HepG2 (cell line): ENCODE measurements around the gene OSBPL2. TPM values are rescaled to one million over a fixed set of nuclear protein-coding genes. Genes with fewer than 3 reads are reported as not detected.

Experiments
- AHR ChIP-seq: IDR thresholded peaks from 2 replicates; pipeline ENCODE4 v1.6.1; 2018; ENCODE audit warnings: missing genetic modification reagents, missing compliant biosample characterization
- CBFB ChIP-seq: sonication (generic); formaldehyde crosslinking; IDR thresholded peaks from 2 replicates; pipeline ENCODE4 v1.4.0; 2020; ENCODE audit warnings: missing genetic modification reagents
- CREB1 ChIP-seq, 2 experiments: fragments of 450-650 bp in 1 of 2; IDR thresholded peaks; 2 replicates each; pipeline ENCODE4 v1.6.1; 2016 to 2017; ENCODE audit warnings: control low read depth in 1 of 2, mild to moderate bottlenecking in 1 of 2, missing compliant biosample characterization in 1 of 2, missing genetic modification characterization in 1 of 2
- EEA1 ChIP-seq: sonication (generic); formaldehyde crosslinking; IDR thresholded peaks from 2 replicates; pipeline ENCODE4 v1.5.1; 2020; ENCODE audit warnings: mild to moderate bottlenecking, missing genetic modification reagents, borderline replicate concordance
- FOXC1 ChIP-seq: sonication (generic); formaldehyde crosslinking; IDR thresholded peaks from 2 replicates; pipeline ENCODE4 v1.8.0; 2022; ENCODE audit warnings: mild to moderate bottlenecking, missing genetic modification reagents, borderline replicate concordance
- HNRNPL ChIP-seq: fragments of 200-400 bp; formaldehyde crosslinking; IDR thresholded peaks from 2 replicates; pipeline ENCODE4 v1.6.1; 2017; ENCODE audit warnings: mild to moderate bottlenecking, low read depth, low read length
- IRF2 ChIP-seq: IDR thresholded peaks from 2 replicates; pipeline ENCODE4 v1.6.1; 2018; ENCODE audit warnings: missing genetic modification reagents, missing compliant biosample characterization
- JUND ChIP-seq: sonication (generic); formaldehyde crosslinking; IDR thresholded peaks from 2 replicates; pipeline ENCODE4 v1.8.0; 2022; ENCODE audit warnings: mild to moderate bottlenecking, missing genetic modification reagents
- MBNL3 ChIP-seq: fragments of 250-450 bp; sonication (Bioruptor Pico); conservative IDR thresholded peaks from 2 replicates; pipeline ENCODE4 v1.8.0; 2022; ENCODE audit warnings: mild to moderate bottlenecking, inconsistent platforms
- NCOA1 ChIP-seq: sonication (generic); formaldehyde crosslinking; IDR thresholded peaks from 2 replicates; pipeline ENCODE4 v1.9.0; 2021; ENCODE audit warnings: missing genetic modification reagents
- PRPF4 ChIP-seq: fragments of 200-400 bp; formaldehyde crosslinking; IDR thresholded peaks from 2 replicates; pipeline ENCODE4 v1.6.1; 2016; ENCODE audit warnings: low read length, low read depth; ENCODE audit not compliant: poor library complexity, severe bottlenecking
- REL ChIP-seq: sonication (generic); formaldehyde crosslinking; conservative IDR thresholded peaks from 2 replicates; pipeline ENCODE4 v1.8.0; 2022; ENCODE audit warnings: mild to moderate bottlenecking, missing genetic modification reagents, moderate library complexity
- ZFP62 ChIP-seq: sonication (generic); formaldehyde crosslinking; IDR thresholded peaks from 2 replicates; pipeline ENCODE4 v1.4.0; 2020; ENCODE audit warnings: missing genetic modification reagents
- ZNF20 ChIP-seq: sonication (generic); formaldehyde crosslinking; IDR thresholded peaks from 2 replicates; pipeline ENCODE4 v1.4.0; 2020; ENCODE audit warnings: mild to moderate bottlenecking, moderate library complexity, missing genetic modification reagents
- ZNF235 ChIP-seq: sonication (generic); formaldehyde crosslinking; IDR thresholded peaks from 2 replicates; pipeline ENCODE4 v1.8.1; 2023; ENCODE audit warnings: mild to moderate bottlenecking, missing genetic modification reagents, borderline replicate concordance
- ZNF329 ChIP-seq: sonication (generic); formaldehyde crosslinking; IDR thresholded peaks from 2 replicates; pipeline ENCODE4 v1.9.0; 2021; ENCODE audit warnings: low read depth, mild to moderate bottlenecking, missing genetic modification reagents
- ZNF614 ChIP-seq: IDR thresholded peaks from 2 replicates; pipeline ENCODE4 v1.6.1; 2018; ENCODE audit warnings: missing biosample characterization, missing genetic modification reagents, inconsistent platforms, borderline replicate concordance
- ZNF619 ChIP-seq: sonication (generic); formaldehyde crosslinking; IDR thresholded peaks from 2 replicates; pipeline ENCODE4 v1.4.0; 2020; ENCODE audit warnings: mild to moderate bottlenecking, missing genetic modification reagents
- polyA plus RNA-seq, 8 experiments: library from polyadenylated mRNA; depleted of rRNA in 3 of 8; stranded (reverse) in 7 of 8; unstranded in 1 of 8; fragments of >200 nt; fragmentation: Illumina TruSeq in 4 of 8; extraction: Trizol in 4 of 8; gene quantifications; 2 replicates each; pipeline versions ENCODE4 v1.2.1 to v1.2.3, GENCODE V29; 2011 to 2016; ENCODE audit warnings: low read depth in 4 of 8, missing spikeins in 1 of 8, mixed read lengths in 1 of 8; ENCODE audit not compliant: insufficient read depth in 1 of 8
- total RNA-seq, 5 experiments: library from RNA; depleted of rRNA; stranded (reverse); fragments of >200 nt; fragmentation: Illumina TruSeq; extraction: Trizol; gene quantifications; 2 replicates each; pipeline ENCODE4 v1.2.3, GENCODE V29; 2016; ENCODE audit warnings: low read depth in 1 of 5
- TF ChIP-seq, protein P1 (sequence below): sonication (generic); formaldehyde crosslinking; IDR thresholded peaks from 2 replicates; pipeline ENCODE4 v1.5.1; 2020; ENCODE audit warnings: missing genetic modification reagents, mild to moderate bottlenecking, borderline replicate concordance
- TF ChIP-seq, protein P2 (sequence below): sonication (generic); formaldehyde crosslinking; IDR thresholded peaks from 2 replicates; pipeline ENCODE4 v1.5.1; 2020; ENCODE audit warnings: mild to moderate bottlenecking, missing genetic modification reagents, borderline replicate concordance
- TF ChIP-seq, protein P3 (sequence below): sonication (generic); formaldehyde crosslinking; conservative IDR thresholded peaks from 2 replicates; pipeline ENCODE4 v1.8.1; 2023; ENCODE audit warnings: missing genetic modification reagents
- TF ChIP-seq, protein P4 (sequence below): sonication (generic); formaldehyde crosslinking; IDR thresholded peaks from 2 replicates; pipeline ENCODE4 v1.4.0; 2020; ENCODE audit warnings: missing genetic modification reagents

The OSBPL2 gene
- total and polyA plus RNA-seq, 2 of the 13 experiments (the other 11 are each of a cell fraction or from before 2014, with no cell fraction given) = 18.5 to 37.4 TPM

DNA sequence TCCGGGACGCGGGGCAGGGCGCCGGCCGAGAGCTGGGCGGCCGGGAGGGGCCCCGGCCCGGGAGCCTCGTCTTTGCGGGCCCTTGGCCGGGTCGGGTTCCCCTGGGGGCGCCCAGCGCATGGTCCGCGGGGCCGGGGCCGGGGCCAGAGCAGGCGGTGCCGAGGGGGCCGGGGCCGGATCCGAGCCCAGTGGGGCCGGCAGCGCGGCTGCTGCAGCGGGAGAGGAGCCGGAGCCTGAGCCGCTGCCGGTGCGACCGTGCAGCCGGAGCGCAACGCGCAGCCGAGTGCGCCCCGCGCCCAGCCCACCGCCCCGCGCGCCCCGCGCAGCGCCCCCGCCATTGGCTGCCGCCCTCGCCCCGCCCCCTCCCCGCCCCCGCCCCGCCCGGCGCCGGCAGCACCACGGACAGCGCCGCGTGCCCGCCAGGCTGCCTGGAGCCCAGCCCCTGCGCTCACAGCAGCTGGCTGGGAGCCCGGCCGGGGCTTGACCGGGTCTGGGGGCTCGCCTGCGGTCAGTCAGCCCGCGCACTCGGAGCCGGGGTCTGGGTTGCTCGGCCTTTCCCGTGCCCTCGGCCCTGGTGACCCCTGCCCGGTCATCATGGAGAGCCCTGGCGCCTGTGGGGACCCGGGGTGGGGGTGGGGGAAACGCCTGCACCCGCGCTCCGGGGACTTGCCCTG lies 18.2 kb upstream of the OSBPL2 start, which contains the start of gene HRH3 (continued):
- TF ChIP-seq, protein P1, sequence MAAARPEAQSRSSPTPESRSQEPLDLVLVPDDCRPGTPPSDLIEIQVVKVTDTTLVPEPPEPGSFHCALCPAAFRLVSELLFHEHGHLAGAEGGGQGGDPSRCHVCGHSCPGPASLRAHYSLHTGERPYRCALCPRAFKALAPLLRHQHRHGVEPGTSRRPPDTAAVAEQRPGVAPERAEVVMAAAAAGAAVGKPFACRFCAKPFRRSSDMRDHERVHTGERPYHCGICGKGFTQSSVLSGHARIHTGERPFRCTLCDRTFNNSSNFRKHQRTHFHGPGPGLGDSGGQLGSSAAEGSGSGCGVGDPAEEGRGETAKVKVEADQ = peak; percentile 86; the same call in 1 of the 2 replicates
- TF ChIP-seq, protein P2, sequence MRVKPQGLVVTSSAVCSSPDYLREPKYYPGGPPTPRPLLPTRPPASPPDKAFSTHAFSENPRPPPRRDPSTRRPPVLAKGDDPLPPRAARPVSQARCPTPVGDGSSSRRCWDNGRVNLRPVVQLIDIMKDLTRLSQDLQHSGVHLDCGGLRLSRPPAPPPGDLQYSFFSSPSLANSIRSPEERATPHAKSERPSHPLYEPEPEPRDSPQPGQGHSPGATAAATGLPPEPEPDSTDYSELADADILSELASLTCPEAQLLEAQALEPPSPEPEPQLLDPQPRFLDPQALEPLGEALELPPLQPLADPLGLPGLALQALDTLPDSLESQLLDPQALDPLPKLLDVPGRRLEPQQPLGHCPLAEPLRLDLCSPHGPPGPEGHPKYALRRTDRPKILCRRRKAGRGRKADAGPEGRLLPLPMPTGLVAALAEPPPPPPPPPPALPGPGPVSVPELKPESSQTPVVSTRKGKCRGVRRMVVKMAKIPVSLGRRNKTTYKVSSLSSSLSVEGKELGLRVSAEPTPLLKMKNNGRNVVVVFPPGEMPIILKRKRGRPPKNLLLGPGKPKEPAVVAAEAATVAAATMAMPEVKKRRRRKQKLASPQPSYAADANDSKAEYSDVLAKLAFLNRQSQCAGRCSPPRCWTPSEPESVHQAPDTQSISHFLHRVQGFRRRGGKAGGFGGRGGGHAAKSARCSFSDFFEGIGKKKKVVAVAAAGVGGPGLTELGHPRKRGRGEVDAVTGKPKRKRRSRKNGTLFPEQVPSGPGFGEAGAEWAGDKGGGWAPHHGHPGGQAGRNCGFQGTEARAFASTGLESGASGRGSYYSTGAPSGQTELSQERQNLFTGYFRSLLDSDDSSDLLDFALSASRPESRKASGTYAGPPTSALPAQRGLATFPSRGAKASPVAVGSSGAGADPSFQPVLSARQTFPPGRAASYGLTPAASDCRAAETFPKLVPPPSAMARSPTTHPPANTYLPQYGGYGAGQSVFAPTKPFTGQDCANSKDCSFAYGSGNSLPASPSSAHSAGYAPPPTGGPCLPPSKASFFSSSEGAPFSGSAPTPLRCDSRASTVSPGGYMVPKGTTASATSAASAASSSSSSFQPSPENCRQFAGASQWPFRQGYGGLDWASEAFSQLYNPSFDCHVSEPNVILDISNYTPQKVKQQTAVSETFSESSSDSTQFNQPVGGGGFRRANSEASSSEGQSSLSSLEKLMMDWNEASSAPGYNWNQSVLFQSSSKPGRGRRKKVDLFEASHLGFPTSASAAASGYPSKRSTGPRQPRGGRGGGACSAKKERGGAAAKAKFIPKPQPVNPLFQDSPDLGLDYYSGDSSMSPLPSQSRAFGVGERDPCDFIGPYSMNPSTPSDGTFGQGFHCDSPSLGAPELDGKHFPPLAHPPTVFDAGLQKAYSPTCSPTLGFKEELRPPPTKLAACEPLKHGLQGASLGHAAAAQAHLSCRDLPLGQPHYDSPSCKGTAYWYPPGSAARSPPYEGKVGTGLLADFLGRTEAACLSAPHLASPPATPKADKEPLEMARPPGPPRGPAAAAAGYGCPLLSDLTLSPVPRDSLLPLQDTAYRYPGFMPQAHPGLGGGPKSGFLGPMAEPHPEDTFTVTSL = no peak
- TF ChIP-seq HNRNPL (no peak), CREB1 (IDR thresholded peaks at IDR 0.05) (no peak), CREB1 (CRISPR knock-in tag; IDR thresholded peaks at IDR 0.05) (no peak), ZNF614 (peak; percentile 43; the same call in 1 of the 2 replicates), ZFP62 (CRISPR knock-in tag) (no peak), NCOA1 (no peak), EEA1 (peak; percentile 74), CBFB (CRISPR knock-in tag) (0 out of 2 replicates have a peak, but pooled peaks have one; percentile 47), JUND (CRISPR knock-in tag) (no peak), ZNF329 (CRISPR knock-in tag) (peak; percentile 76; the same call in 1 of the 2 replicates), PRPF4 (no peak), AHR (CRISPR knock-in tag) (peak; percentile 61; the same call in 1 of the 2 replicates), ZNF619 (CRISPR knock-in tag) (no peak), MBNL3 (CRISPR knock-in tag) (no peak), IRF2 (CRISPR knock-in tag) (peak; percentile 45; the same call in 1 of the 2 replicates), ZNF20 (CRISPR knock-in tag) (no peak), FOXC1 (CRISPR knock-in tag) (0 out of 2 replicates have a peak, but pooled peaks have one; percentile 23), REL (CRISPR knock-in tag) (0 out of 2 replicates have a peak, but pooled peaks have one; percentile 49), ZNF235 (CRISPR knock-in tag) (peak; percentile 94)
- TF ChIP-seq, protein P3, sequence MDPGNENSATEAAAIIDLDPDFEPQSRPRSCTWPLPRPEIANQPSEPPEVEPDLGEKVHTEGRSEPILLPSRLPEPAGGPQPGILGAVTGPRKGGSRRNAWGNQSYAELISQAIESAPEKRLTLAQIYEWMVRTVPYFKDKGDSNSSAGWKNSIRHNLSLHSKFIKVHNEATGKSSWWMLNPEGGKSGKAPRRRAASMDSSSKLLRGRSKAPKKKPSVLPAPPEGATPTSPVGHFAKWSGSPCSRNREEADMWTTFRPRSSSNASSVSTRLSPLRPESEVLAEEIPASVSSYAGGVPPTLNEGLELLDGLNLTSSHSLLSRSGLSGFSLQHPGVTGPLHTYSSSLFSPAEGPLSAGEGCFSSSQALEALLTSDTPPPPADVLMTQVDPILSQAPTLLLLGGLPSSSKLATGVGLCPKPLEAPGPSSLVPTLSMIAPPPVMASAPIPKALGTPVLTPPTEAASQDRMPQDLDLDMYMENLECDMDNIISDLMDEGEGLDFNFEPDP (CRISPR knock-in tag) = no peak
- TF ChIP-seq, protein P4, sequence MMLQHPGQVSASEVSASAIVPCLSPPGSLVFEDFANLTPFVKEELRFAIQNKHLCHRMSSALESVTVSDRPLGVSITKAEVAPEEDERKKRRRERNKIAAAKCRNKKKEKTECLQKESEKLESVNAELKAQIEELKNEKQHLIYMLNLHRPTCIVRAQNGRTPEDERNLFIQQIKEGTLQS (CRISPR knock-in tag) = peak; percentile 70; the same call in 1 of the 2 replicates
